ENCODE data around the gene ILF2. TPM values are rescaled to one million over a fixed set of nuclear protein-coding genes. Genes with fewer than 3 reads are reported as not detected.

ILF2 gene
- total RNA-seq, 1 experiment from 2014 or later: 221 TPM

DNA sequence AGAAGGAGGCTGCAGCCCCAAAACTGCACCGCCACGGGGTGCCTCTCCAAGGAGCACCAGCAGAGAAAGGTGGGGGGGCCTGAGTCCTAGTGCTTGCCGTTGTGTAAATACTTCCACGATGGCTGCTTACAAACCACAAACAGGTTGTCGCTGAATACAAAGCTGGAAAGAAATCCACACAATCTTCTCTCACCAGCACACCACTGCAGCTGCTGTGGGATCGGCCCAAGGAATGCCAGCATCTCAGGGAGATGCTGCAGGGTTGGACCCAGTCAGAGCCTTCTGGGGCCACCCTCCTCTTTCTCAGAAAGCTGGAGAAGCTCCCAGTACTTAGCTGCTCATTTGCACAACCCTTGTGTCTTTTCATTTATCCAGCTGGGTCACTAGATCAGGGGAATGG is 51.6 kb downstream of the ILF2 start:
- Histone ChIP-seq H3K27ac (ENCODE audit: low read length) (no peak overlapping the region), H3K9me3 (ENCODE audit: control insufficient read depth, insufficient read depth, low read depth, low read length) (no peaks in the 10 kb centered on the region), H3K36me3 (ENCODE audit: control insufficient read depth, insufficient read depth, low read length) (no peaks in the 10 kb centered on the region), H3K4me3 (ENCODE audit: low read depth in 2 of 2, low read length in 2 of 2) (no peak overlapping the region), H3K4me1 (ENCODE audit: control insufficient read depth, insufficient read depth, low read length) (no peaks in the 10 kb centered on the region; the same call in 1 of the 2 replicates), H3K27me3 (ENCODE audit: control insufficient read depth, insufficient read depth, low read length) (no peaks in the 10 kb centered on the region)
- intact Hi-C loops (cut with micrococcal nuclease; ENCODE audit: unreplicated experiment) (loop anchor here (5.0 kb wide), 1 partner anchor 107 kb away; no protein-coding TSS in a partner anchor), in situ Hi-C loops (cut with HindIII; ENCODE audit: low pct_unique_long_range_greater_than_20kb, low sequenced_read_pairs) (loop anchor here (25.0 kb wide), 1 partner anchor 257 kb away; the partner anchor contains the start of gene S100A9)
- CTCF ChIA-PET: interaction anchor here (2.3 to 3.0 kb wide), 2 partner anchors 8 to 47 kb away, joined by 12 to 13 read pairs; partner anchors contain the start of gene S100A13
- DNase-seq (ENCODE audit: low read depth, low spot score) (no peak), ATAC-seq (no peak)
- BruUV-seq (replicated peaks): no TSS peak
- POLR2A ChIA-PET: interaction anchor here (1.3 kb wide), 1 partner anchor 8 kb away, joined by 3 read pairs; the partner anchor contains the start of gene S100A13
- no peak for TF ChIP-seq TCF7L2 (IDR thresholded peaks at IDR 0.05; ENCODE audit: low read depth, low read length)
- no peak for TF ChIP-seq POLR2AphosphoS5 (IDR thresholded peaks at IDR 0.05; ENCODE audit: low read depth, low read length)
- TF ChIP-seq REST (IDR thresholded peaks at IDR 0.05; ENCODE audit: insufficient read depth in 1 of 2, low read depth in 2 of 2, low read length in 1 of 2): no peak
- TF ChIP-seq, protein P1, sequence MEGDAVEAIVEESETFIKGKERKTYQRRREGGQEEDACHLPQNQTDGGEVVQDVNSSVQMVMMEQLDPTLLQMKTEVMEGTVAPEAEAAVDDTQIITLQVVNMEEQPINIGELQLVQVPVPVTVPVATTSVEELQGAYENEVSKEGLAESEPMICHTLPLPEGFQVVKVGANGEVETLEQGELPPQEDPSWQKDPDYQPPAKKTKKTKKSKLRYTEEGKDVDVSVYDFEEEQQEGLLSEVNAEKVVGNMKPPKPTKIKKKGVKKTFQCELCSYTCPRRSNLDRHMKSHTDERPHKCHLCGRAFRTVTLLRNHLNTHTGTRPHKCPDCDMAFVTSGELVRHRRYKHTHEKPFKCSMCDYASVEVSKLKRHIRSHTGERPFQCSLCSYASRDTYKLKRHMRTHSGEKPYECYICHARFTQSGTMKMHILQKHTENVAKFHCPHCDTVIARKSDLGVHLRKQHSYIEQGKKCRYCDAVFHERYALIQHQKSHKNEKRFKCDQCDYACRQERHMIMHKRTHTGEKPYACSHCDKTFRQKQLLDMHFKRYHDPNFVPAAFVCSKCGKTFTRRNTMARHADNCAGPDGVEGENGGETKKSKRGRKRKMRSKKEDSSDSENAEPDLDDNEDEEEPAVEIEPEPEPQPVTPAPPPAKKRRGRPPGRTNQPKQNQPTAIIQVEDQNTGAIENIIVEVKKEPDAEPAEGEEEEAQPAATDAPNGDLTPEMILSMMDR (IDR thresholded peaks at IDR 0.05): no peak
- TF ChIP-seq SIN3A (IDR thresholded peaks at IDR 0.05; ENCODE audit: borderline replicate concordance, insufficient read depth, low read depth, low read length): no peak

- in situ Hi-C loops (cut with HindIII; ENCODE audit: low pct_unique_long_range_greater_than_20kb, low sequenced_read_pairs): loop anchor here (25.0 kb wide), 1 partner anchor 255 kb away; the partner anchor contains the start of gene S100A9
- peak overlapping the region; percentile 66 for H3K27ac ChIP-seq (ENCODE audit: low read length)
- H3K4me3 ChIP-seq (ENCODE audit: low read depth in 2 of 2, low read length in 2 of 2): no peak overlapping the region
- CTCF ChIA-PET: interaction anchor here (1.0 to 3.0 kb wide), 3 partner anchors 10 to 107 kb away, joined by 3 to 13 read pairs (median 12); partner anchors contain the start of gene S100A13
- H3K36me3 ChIP-seq (ENCODE audit: control insufficient read depth, insufficient read depth, low read length): no peaks in the 10 kb centered on the region
- no peaks in the 10 kb centered on the region for H3K27me3 ChIP-seq (ENCODE audit: control insufficient read depth, insufficient read depth, low read length)
- POLR2A ChIA-PET: interaction anchor here (1.0 kb wide), 1 partner anchor 10 kb away, joined by 3 read pairs; the partner anchor contains the start of gene S100A13
- BruUV-seq (replicated peaks): no TSS peak
- ATAC-seq (peak; percentile 83), DNase-seq (ENCODE audit: low read depth, low spot score) (no peak)
- no peak for TF ChIP-seq SIN3A (IDR thresholded peaks at IDR 0.05; ENCODE audit: borderline replicate concordance, insufficient read depth, low read depth, low read length)
- no peak for TF ChIP-seq REST (IDR thresholded peaks at IDR 0.05; ENCODE audit: insufficient read depth in 1 of 2, low read depth in 2 of 2, low read length in 1 of 2)
- TF ChIP-seq, protein P1 (IDR thresholded peaks at IDR 0.05): peak; percentile 56
- no peak for TF ChIP-seq POLR2AphosphoS5 (IDR thresholded peaks at IDR 0.05; ENCODE audit: low read depth, low read length)
- no peak for TF ChIP-seq TCF7L2 (IDR thresholded peaks at IDR 0.05; ENCODE audit: low read depth, low read length)
- H3K4me1 ChIP-seq (ENCODE audit: control insufficient read depth, insufficient read depth, low read length): peaks cover 9% of the 10 kb centered on the region
- no peaks in the 10 kb centered on the region for H3K9me3 ChIP-seq (ENCODE audit: control insufficient read depth, insufficient read depth, low read depth, low read length)
- intact Hi-C loops (cut with micrococcal nuclease; ENCODE audit: unreplicated experiment): loop anchor here (2.0 to 5.0 kb wide), 2 partner anchors 45 to 105 kb away; no protein-coding TSS in a partner anchor
Measured at GRCh38 chr1:153617663-153618062, 53.1 kb downstream of the ILF2 start.

Measured in Panc1 (cell line).